Hematopoietic multipotent progenitor cell treated with erythropoietin and hydrocortisone succinate and interleukin-3 and kit ligand, for 6 days (in vitro differentiated cells): Measurements from ENCODE around the gene HOXD12.

Source experiments
- DNase-seq: peaks from one replicate; pipeline ENCODE4 v3.0.0-alpha.2; 2015

HOXD12 gene

GRCh38 chr2:176093898-176094249 is 5.7 kb upstream of the HOXD12 start:
- DNase-seq: no peak

- no peak for DNase-seq
These were observed 5.2 kb upstream of the HOXD12 start for GRCh38 chr2:176094349-176094748.

- DNase-seq: no peak
These were observed 4.2 kb upstream of the HOXD12 start for GRCh38 chr2:176095421-176095820.

- no peak for DNase-seq
These were observed 3.2 kb upstream of the HOXD12 start for GRCh38 chr2:176096243-176096985.

- peak; percentile 84 for DNase-seq
These were observed 2.4 kb upstream of the HOXD12 start for GRCh38 chr2:176096986-176097819.

- DNase-seq: no peak
These were observed 1.7 kb upstream of the HOXD12 start for GRCh38 chr2:176097820-176098365.

- DNase-seq: no peak
These were observed 1.0 kb upstream of the HOXD12 start for GRCh38 chr2:176098366-176099158.

GRCh38 chr2:176099159-176099727 is 352 bp upstream of the HOXD12 start:
- no peak for DNase-seq

- DNase-seq: no peak
These were observed 1.0 kb downstream of the HOXD12 start for GRCh38 chr2:176100547-176101140.

- no peak for DNase-seq
These were observed 1.7 kb downstream of the HOXD12 start for GRCh38 chr2:176101216-176101830.

GRCh38 chr2:176101842-176102241 is 2.2 kb downstream of the HOXD12 start:
- DNase-seq: no peak

- no peak for DNase-seq
These were observed 2.8 kb downstream of the HOXD12 start for GRCh38 chr2:176102309-176102866.

GRCh38 chr2:176103194-176103593 is 3.6 kb downstream of the HOXD12 start:
- no peak for DNase-seq

- no peak for DNase-seq
These were observed 4.2 kb downstream of the HOXD12 start for GRCh38 chr2:176103742-176104315.

- DNase-seq: no peak
These were observed 4.9 kb downstream of the HOXD12 start for GRCh38 chr2:176104316-176105077.

- no peak for DNase-seq
These were observed 5.6 kb downstream of the HOXD12 start for GRCh38 chr2:176105078-176105729.

GRCh38 chr2:176105730-176106580 is 6.4 kb downstream of the HOXD12 start:
- no peak for DNase-seq

- DNase-seq: no peak
These were observed 7.3 kb downstream of the HOXD12 start, which contains the start of gene HOXD11 for GRCh38 chr2:176106581-176107539. Gene HOXD11, plus strand, starts transcription at chr2:176107280. Its CDS starts 76 bp downstream, at chr2:176107356.
